SK-N-SH treated with all-trans-retinoic acid at 6 μM for 48 hours (cell line): ENCODE measurements around the gene MRPS31.

Source experiments
- PPARA ChIP-seq: fragments of 250-450 bp; sonication (Bioruptor Pico); IDR thresholded peaks from 2 replicates; pipeline ENCODE4 v1.5.0; 2020; ENCODE audit warnings: mild to moderate bottlenecking, borderline replicate concordance
- RARB ChIP-seq: fragments of 250-450 bp; sonication (Bioruptor Pico); IDR thresholded peaks from 2 replicates; pipeline ENCODE4 v1.8.0; 2021; ENCODE audit warnings: mild to moderate bottlenecking, moderate library complexity
- TCF4 ChIP-seq: fragments of 250-450 bp; sonication (Bioruptor Pico); IDR thresholded peaks from 2 replicates; pipeline ENCODE4 v1.8.0; 2021; ENCODE audit warnings: mild to moderate bottlenecking, moderate library complexity, borderline replicate concordance
- TOX ChIP-seq: fragments of 250-450 bp; sonication (Bioruptor Pico); IDR thresholded peaks from 2 replicates; pipeline ENCODE4 v1.8.0; 2021; ENCODE audit warnings: mild to moderate bottlenecking, moderate library complexity, borderline replicate concordance
- ZFP30 ChIP-seq: fragments of 450-650 bp; formaldehyde crosslinking; IDR thresholded peaks from 2 replicates; pipeline ENCODE4 v1.5.0; 2022; ENCODE audit warnings: mild to moderate bottlenecking, moderate library complexity

DNA sequence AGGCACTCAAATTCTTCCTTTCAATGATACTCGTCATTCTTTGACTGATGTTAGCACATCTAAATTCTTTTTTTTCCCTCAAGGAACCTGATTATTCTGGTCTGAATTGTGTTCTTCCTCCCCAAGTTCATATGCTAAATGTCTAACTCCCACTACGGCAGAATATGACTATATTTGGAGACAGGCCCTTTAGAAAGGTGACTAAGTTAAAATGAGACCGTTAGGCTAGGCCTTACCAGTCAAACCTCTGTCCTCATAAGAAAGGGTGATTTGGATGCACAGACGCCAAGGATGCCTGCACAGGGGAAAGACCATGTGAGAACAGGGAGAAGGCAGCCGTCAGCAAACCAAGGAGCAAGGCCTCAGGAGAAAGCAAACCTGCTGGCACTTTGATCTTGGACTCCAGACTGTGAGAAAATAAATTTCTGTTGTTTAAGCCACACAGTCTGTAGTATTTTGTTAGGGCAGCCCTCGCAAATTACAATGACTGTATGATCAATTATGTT is 91.5 kb downstream of the MRPS31 start:
- TF ChIP-seq TCF4 (CRISPR knock-in tag) (no peak), ZFP30 (CRISPR knock-in tag) (no peak), RARB (CRISPR knock-in tag) (no peak), PPARA (CRISPR knock-in tag) (no peak), TOX (CRISPR knock-in tag) (no peak)
